Aorta (tissue), 5 donors: ENCODE data around the gene CELF3. TPM values are rescaled to one million over a fixed set of nuclear protein-coding genes. Genes with fewer than 3 reads are reported as not detected.
A peak's percentile ranks its signal among the peaks of the same experiment; 100 is the strongest.
"Not testable (repeated sequence)": the region's sequence is repeated elsewhere in the genome, so short reads cannot be mapped to it uniquely, and the experiment has no call there.

Source experiments
- ATAC-seq: fragments of 200-7000 bp; cut with Tn5 transposase; one replicate; pipeline ENCODE4 v1.9.1; 2022; ENCODE audit warnings: moderate library complexity; ENCODE audit not compliant: low FRiP score
- DNase-seq, 2 donors: peaks; one replicate each; pipeline ENCODE4 v3.0.0-alpha.2; 2020
- H3K27ac ChIP-seq, 2 donors: one replicate each; pipeline ENCODE4 v1.5.1; 2013; ENCODE audit warnings: low read length in 2 of 2, mild to moderate bottlenecking in 2 of 2, moderate library complexity in 2 of 2, control low read depth in 1 of 2, inconsistent platforms in 1 of 2, low read depth in 1 of 2
- H3K27me3 ChIP-seq, 2 donors: one replicate each; pipeline ENCODE4 v1.6.1; 2013; ENCODE audit warnings: control low read depth in 1 of 2, low read length in 1 of 2, mild to moderate bottlenecking in 1 of 2, moderate library complexity in 1 of 2; ENCODE audit not compliant: insufficient read depth in 2 of 2, control insufficient read depth in 1 of 2
- H3K36me3 ChIP-seq, 2 donors: one replicate each; pipeline ENCODE4 v1.6.1; 2013; ENCODE audit warnings: control low read depth in 1 of 2, low read length in 1 of 2, mild to moderate bottlenecking in 1 of 2; ENCODE audit not compliant: insufficient read depth in 2 of 2, control insufficient read depth in 1 of 2
- H3K4me1 ChIP-seq, 2 donors: one replicate each; pipeline ENCODE4 v1.6.1; 2013; ENCODE audit warnings: low read length in 2 of 2, control low read depth in 1 of 2, mild to moderate bottlenecking in 1 of 2, moderate library complexity in 1 of 2; ENCODE audit not compliant: insufficient read depth in 2 of 2, control insufficient read depth in 1 of 2
- H3K4me3 ChIP-seq, 2 donors: one replicate each; pipeline ENCODE4 v1.5.1; 2013; ENCODE audit warnings: low read length in 2 of 2, control low read depth in 1 of 2, mild to moderate bottlenecking in 1 of 2
- H3K9me3 ChIP-seq: one replicate; pipeline ENCODE4 v1.6.1; 2013; ENCODE audit warnings: mild to moderate bottlenecking, low read length; ENCODE audit not compliant: control insufficient read depth
- WGBS, 2 donors: extraction: QIAGEN DNeasy Blood & Tissue Kit; methylation state at CpG; one replicate each; pipeline ENCODE4 v1.1.7; 2013; 5-methylcytosine and 5-hydroxymethylcytosine counted together
- intact Hi-C, 2 donors: fragments of 100-400 bp; cut with DNase I; formaldehyde crosslinking; loops; one replicate each; pipeline versions ENCODE4 v1.14.2 to v1.15.0; 2022
- polyA plus RNA-seq, 2 donors: library from polyadenylated mRNA; stranded (reverse); fragments of 200-250 nt; gene quantifications; one replicate each; pipeline ENCODE4 v1.2.3, GENCODE V29; 2013
- total RNA-seq, 2 donors: library from RNA; stranded (reverse); fragmentation: NEBNext Ultra II Directional; extraction: Animal tissue kit (Norgen Biotek cat#: 25700); gene quantifications; one replicate each; pipeline ENCODE4 v1.2.1, GENCODE V29; 2021
- donor health status: healthy with polysubstance abuse.
- donor health status: Bipolar disorder and iron deficiency.
- donor health status: DM: no; HTN: no; CAD: no.
- donor health status: DM: no; HTN: no; CAD: no.
- donor health status: DM: yes; HTN: yes; CAD: no.

The CELF3 gene
- total and polyA plus RNA-seq, 4 donors = 0.13 TPM; not detected in 3

- intact Hi-C loops = loop anchor here in 1 of 2 donors (5.0 kb wide), 1 partner anchor 297 kb away; no protein-coding TSS in a partner anchor
- no peaks in the 10 kb centered on the region for H3K36me3 ChIP-seq
- no peak for ATAC-seq
- no peak overlapping the region for H3K27ac ChIP-seq
- 50 to 51% methylated on average over 3 of the region's 3 CpGs for WGBS, 2 donors
- no peaks in the 10 kb centered on the region for H3K27me3 ChIP-seq
- no peaks in the 10 kb centered on the region for H3K4me1 ChIP-seq
- no peaks in the 10 kb centered on the region for H3K9me3 ChIP-seq
- DNase-seq = no peak
- no peak overlapping the region for H3K4me3 ChIP-seq
These were observed 23.2 kb upstream of the CELF3 start for GRCh38 chr1:151739590-151740355.

GRCh38 chr1:151737479-151737878, 20.9 kb upstream of the CELF3 start:
- intact Hi-C loops = loop anchor here in 1 of 2 donors (5.0 kb wide), 1 partner anchor 295 kb away; no protein-coding TSS in a partner anchor
- DNase-seq (no peak), ATAC-seq (no peak)
- Histone ChIP-seq H3K9me3 (no peaks in the 10 kb centered on the region), H3K4me1 (no peaks in the 10 kb centered on the region), H3K27me3 (no peaks in the 10 kb centered on the region), H3K4me3 (no peak overlapping the region), H3K36me3 (no peaks in the 10 kb centered on the region), H3K27ac (no peak overlapping the region)

- Histone ChIP-seq H3K9me3 (no peaks in the 10 kb centered on the region), H3K27ac (no peak overlapping the region), H3K4me1 (no peaks in the 10 kb centered on the region), H3K36me3 (no peaks in the 10 kb centered on the region), H3K4me3 (no peak overlapping the region), H3K27me3 (no peaks in the 10 kb centered on the region)
- intact Hi-C loops = loop anchor here in 1 of 2 donors (5.0 kb wide), 1 partner anchor 295 kb away; no protein-coding TSS in a partner anchor
- DNase-seq = no peak
- ATAC-seq = no peak
- WGBS, 2 donors = 78 to 81% methylated on average over 2 of the region's 2 CpGs
These were observed 20.4 kb upstream of the CELF3 start for GRCh38 chr1:151737026-151737425.

- 95% methylated on average over 9 of the region's 9 CpGs for WGBS, 2 donors
- H3K4me3 ChIP-seq, H3K36me3 ChIP-seq, DNase-seq, H3K27ac ChIP-seq, H3K9me3 ChIP-seq, H3K27me3 ChIP-seq, H3K4me1 ChIP-seq, ATAC-seq: not testable (repeated sequence)
- intact Hi-C loops = loop anchor here (2.0 to 5.0 kb wide), 3 partner anchors 139 to 202 kb away; no protein-coding TSS in a partner anchor
These were observed 17.4 kb upstream of the CELF3 start for GRCh38 chr1:151733995-151734394.

GRCh38 chr1:151733126-151733525, 16.5 kb upstream of the CELF3 start:
- no peaks in the 10 kb centered on the region for H3K4me1 ChIP-seq
- intact Hi-C loops = loop anchor here in 1 of 2 donors (5.0 kb wide), 1 partner anchor 201 kb away; no protein-coding TSS in a partner anchor

GRCh38 chr1:151729966-151730291, 13.3 kb upstream of the CELF3 start:
- Histone ChIP-seq H3K27ac (no peak overlapping the region), H3K36me3 (no peaks in the 10 kb centered on the region), H3K9me3 (no peaks in the 10 kb centered on the region), H3K27me3 (no peaks in the 10 kb centered on the region), H3K4me1 (no peaks in the 10 kb centered on the region), H3K4me3 (no peak overlapping the region)
- ATAC-seq (no peak), DNase-seq (no peak)
- WGBS, 2 donors = 86 to 87% methylated on average over 4 of the region's 4 CpGs
- intact Hi-C loops = loop anchor here (5.0 kb wide), 2 partner anchors 198 to 288 kb away; no protein-coding TSS in a partner anchor

More at GRCh38 chr1:151733126-151733525, 16.5 kb upstream of the CELF3 start:
- Histone ChIP-seq H3K9me3 (no peaks in the 10 kb centered on the region), H3K4me3 (no peak overlapping the region), H3K27me3 (no peaks in the 10 kb centered on the region), H3K36me3 (no peaks in the 10 kb centered on the region), H3K27ac (no peak overlapping the region)
- DNase-seq (no peak), ATAC-seq (no peak)
- WGBS, 2 donors = 88 to 90% methylated on average over 3 of the region's 3 CpGs

GRCh38 chr1:151729157-151729965, 12.8 kb upstream of the CELF3 start:
- Histone ChIP-seq H3K4me3 (no peak overlapping the region), H3K9me3 (no peaks in the 10 kb centered on the region), H3K27me3 (no peaks in the 10 kb centered on the region), H3K27ac (no peak overlapping the region), H3K36me3 (no peaks in the 10 kb centered on the region), H3K4me1 (no peaks in the 10 kb centered on the region)
- WGBS, 2 donors = 63 to 69% methylated on average over 10 of the region's 10 CpGs
- intact Hi-C loops = loop anchor here in 1 of 2 donors (5.0 kb wide), 1 partner anchor 287 kb away; no protein-coding TSS in a partner anchor
- ATAC-seq = no peak
- DNase-seq = no peak

GRCh38 chr1:151728151-151729054, 11.8 kb upstream of the CELF3 start:
- peak; percentile 77 for ATAC-seq
- Histone ChIP-seq H3K36me3 (no peaks in the 10 kb centered on the region), H3K9me3 (no peaks in the 10 kb centered on the region), H3K27ac (peak overlapping the region in 1 of 2 donors; percentile 32), H3K4me1 (no peaks in the 10 kb centered on the region), H3K4me3 (peak overlapping the region in 1 of 2 donors; percentile 14), H3K27me3 (no peaks in the 10 kb centered on the region)
- WGBS, 2 donors = 9 to 10% methylated on average over 19 of the region's 19 CpGs
- intact Hi-C loops = loop anchor here in 1 of 2 donors (5.0 kb wide), 1 partner anchor 286 kb away; no protein-coding TSS in a partner anchor
- DNase-seq = no peak
